GM19238 (cell line): ENCODE results near the gene VPS13D.

Source experiments
- DNase-seq: peaks from one replicate; pipeline ENCODE4 v3.0.0; 2011; ENCODE audit warnings: low spot score; ENCODE audit not compliant: insufficient read length

Gene VPS13D

DNA sequence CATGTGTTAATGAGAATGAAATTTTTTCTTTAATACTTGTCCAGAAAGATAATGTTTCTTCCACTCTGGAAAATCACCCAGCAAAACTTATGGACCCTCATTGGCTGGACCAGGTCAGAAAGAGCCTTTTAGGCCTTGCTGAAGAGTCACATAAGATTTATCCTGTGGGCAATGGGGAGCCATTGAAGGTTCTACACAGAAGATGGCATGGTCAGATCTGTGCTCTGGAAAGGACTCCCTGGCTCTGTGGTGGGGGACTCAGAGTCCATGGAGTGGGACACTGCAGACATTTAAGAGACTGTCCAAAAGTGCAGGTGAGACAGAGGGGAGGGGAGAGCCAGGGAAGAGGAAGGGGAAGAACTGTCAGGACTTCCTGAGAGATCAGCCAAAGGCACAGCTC, 321.8 kb downstream of the VPS13D start:
- no peak for DNase-seq

DNA sequence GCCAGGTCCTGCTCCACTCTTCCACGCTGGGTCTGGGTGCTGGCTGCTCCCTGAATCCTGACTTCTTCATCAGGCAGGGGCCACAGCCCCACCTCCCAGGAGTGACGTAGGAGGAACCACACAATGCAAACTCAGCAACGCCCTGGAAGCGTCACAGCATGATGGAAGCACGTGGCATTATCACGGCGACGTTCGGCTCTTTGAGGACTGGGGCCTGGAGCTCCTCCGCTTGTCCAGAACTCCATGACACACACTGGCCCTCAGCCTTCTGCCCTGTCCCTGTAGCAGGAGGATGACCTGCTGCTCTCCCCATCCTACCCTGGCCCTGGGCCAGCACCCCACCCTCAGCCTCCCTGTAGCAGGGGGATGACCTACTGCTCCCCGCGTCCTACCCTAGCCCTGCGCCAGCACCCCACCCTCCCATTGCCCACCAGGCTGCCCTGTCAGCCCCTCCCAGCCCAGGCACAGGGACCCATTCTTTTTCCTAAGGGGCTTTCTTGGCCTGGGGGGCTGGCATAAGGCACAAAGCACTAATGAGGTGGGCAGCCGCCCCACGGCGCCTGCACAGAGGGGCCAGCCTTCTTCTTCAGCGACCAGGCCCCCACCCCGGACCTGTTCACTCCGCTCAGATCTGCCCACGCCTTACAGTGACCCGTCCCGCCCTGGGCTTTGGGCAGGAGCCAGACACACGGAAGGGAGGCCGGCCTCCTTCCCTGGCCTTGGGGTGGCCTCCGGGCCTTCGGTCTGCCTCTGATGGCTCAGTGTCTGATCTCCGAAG, 322.5 kb downstream of the VPS13D start:
- no peak for DNase-seq

DNA sequence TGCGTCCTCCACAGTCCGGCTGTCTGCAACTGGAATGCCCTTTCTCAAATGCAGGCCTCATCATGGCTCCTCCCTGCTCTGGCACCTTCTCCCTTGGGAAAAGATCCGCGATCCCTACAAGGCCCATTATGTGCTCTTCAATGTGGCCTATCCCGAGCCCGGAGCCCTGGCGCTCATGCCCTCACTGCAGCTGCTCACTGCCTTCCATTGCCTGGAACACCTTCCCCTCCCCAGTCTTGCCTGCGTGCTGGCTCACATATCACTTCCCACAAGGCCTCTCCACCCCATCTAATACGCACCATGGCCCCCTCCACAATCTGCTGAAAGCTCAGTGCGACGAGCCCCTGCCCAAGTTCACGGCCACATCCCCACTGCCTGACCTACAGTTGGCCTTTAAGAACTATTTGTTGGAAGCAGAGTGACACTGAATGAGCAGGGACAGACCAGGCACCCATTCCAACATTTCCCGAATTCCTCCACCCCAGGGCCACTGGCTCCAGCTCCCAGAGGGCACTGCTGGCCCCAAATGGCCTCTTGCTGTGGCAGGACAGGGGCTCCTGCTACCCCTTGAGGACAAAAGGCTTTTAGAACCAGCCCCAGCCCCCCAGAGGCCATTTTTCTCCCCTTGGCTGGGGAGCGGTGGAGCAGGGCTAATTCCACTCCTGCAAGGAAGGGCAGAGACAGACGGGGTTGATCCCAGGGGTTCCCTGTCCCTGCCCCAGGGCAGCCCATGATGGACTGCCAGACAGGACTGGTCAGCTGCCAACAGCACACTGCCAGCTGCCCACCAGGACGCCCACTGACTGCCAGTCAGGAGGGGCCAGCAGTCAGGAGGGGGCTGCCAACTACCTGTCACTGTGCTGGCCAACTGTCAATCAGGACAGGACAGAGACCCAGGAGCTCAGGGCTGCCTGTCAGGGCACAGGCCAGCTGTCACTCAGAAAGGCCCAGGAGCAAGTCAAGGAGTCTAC, 323.4 kb downstream of the VPS13D start:
- no peak for DNase-seq

DNA sequence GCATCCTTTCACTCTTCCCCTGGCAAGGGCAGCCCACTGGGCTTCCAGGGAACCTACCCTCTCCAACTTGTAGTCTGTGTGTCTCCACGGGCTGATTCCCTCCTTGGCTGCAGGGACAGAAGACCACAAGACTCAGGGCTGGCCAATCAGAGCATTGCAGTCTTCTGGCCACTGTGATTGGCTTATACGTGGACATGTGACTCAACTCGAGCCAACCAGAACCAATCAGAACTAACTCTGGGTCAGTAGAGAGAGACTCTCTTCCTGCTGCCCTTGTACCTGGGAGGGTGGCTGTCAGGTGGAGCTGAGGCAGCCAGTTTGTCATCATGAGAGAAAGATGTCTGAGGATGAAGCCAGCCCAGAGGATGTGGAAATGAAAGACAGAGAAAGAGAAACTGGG, 324.1 kb downstream of the VPS13D start:
- DNase-seq = no peak

DNA sequence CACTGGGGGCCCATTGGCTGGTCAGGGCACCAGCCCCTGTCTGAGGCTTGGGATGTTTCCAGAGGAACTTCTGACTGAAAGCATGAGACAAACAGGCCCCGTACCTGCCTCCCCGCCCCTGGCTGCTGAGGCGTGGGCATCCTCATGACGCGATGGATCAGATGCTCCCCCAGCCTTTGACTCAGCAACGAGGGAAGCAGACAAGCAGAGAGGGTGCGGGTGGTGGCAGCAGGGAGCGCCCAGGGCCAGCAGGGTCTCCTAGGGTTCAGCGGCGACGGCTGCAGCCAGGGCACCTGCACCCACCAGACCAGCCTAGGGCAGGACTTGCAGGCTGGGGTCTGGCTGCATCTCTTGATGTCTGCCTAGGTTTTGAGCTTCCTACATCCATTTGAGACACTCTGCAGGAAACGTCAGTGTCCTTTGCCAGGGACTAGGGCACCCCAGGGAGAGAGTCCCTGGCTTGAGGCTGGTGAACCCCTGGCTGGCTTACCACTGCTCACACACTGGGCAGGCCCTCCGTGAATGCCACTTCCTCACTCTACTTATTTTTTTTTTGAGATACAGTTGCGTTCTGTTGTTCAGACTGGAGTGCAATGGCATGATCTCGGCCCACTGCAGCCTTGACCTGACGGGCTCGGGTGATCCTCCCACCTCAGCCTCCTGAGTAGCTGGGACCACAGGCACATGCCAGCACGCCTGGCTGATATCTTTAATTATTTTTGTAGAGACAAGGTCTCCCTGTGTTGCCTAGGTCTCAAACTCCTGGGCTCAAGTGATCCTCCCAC, 324.9 kb downstream of the VPS13D start:
- no peak for DNase-seq

DNA sequence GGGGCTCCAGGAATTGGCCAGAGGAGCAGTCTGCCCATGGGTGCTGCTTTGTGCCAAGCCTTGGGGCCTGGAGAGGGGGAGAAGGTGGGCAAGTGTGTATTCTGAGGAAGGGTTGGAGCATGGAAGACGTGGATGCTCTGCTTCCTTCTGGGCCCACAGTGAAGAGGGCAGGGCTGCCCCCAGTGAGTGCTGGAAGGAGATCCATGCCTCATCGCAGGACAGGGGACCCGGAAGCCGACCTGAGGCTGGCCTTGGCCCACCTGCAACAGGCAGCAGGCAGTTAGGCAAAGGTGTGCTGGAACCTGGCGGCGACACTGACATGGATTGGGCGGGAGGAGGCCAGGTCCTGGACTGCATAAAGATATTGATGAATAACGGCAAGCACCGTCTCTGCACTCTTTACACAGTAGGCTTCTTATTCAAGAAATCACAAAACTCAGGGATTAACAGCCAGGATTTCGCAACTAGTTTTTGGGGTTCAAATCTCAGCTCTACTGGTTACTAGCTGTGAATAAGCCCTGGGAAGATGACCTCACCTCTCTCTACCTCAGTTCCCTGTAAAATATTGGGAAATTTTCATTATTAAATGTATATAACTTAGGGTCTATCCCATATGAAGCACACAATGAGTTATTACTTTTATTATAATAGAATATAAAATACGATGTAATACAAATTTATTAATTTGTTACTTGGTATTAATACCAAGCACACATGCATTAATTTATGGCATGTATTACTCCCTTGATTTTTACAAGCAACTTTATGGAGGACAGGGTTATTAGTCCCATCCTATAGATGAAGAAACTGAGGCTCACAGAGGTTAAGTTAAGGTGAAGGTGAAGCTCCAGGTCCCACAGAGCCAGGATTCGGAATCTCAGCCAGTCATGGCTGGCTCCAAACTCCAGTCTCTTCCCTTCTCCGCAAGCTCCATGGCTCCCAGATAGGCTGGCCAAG, 325.9 kb downstream of the VPS13D start:
- DNase-seq = no peak

DNA sequence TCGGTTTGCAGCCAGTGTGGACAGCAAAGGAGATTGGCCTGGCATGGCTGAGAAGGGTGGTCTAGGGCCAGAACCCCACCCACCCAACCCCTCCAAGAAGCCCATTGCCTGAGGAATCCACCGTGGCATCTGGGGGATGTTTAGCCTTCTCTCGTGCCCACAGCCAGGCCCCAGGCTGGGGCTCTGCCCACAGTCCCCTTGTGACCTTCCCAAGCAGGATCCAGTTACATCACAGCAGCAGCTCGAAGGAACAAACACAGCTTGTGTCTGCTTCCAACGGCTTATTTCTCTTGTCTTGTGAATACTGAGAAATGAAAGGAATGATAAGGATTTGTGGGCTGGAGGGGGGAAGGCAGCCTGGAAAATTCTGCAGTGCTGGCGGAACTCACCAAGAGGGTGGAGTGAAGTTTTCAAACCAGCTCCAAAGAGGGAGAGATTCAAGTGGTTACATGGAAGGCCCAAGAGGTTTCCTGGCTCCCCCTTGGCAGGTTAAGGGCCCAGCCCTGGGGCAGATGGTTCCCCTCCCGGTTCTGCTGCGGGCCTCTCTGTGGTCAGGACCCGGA, 326.6 kb downstream of the VPS13D start:
- no peak for DNase-seq

DNA sequence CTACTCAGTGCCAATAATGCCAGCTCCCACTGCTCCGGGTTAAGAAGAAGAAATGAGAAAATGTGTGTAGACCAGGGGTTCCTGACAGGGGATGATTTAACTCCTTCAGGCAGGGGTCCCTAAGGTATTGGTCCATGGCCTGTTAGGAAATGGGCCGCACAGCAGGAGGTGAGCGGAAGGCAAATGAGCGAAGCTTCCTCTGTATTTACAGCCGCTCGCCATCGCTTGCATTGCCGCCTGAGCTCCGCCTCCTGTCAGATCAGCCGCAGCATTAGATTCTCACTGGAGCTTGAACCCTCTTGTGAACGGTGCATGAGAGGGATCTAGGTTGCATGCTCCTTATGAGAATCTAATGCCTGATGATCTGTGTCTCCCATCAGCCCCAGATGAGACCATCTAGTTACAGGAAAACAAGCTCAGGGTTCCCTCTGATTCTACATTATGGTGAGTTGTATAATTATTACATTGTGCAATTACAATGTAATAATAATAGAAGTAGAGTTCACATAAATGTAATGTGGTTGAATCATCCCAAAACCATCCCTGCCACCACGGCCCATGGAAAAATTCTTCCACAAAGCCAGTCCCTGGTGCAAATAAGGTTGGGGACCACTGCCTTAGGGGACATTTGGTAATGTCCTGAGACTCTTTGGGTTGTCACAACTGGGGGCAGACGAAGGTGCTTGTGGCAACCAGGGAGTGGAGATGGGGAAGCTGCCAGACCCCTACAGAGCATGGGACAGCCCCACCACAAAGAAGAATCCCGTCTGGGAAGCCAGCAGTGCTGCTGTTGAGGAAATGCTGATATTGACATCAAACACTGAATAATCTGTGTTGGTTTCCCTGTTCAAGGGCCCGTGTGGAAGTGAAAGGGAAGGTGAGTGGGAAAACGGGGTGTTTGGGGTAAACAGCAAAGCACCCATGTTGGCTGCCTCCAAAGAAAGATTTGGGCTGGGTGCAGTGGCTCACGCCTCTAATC, 327.4 kb downstream of the VPS13D start:
- DNase-seq = no peak

DNA sequence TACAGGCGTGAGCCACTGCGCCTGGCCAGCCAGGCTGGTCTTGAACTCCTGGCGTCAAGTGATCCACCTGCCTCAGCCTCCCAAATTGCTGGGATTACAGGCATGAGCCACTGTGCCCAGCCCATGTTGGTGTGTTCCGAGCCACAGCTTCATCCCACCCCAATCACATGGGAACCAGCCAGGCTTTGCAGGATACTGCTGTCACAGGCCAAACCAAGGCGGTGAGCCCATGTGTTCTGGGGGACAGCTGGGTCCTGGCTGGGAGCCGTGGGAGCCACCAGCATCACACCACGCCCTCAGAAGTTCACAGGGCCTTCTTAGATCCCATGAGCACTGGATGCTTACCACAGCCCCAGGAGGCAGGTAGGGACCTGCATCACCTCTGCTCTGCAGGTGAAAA, 331.3 kb downstream of the VPS13D start:
- no peak for DNase-seq
